GM12873 (cell line): ENCODE results near the gene RUFY2.

Source experiments
- TF ChIP-seq, protein P1 (sequence below): IDR thresholded peaks from 2 replicates; pipeline ENCODE4 v1.5.1; 2012; ENCODE audit warnings: low read depth, mild to moderate bottlenecking, moderate library complexity, low read length, control low read depth; ENCODE audit not compliant: insufficient read depth; ENCODE audit errors: missing control alignments

The RUFY2 gene, protein sequence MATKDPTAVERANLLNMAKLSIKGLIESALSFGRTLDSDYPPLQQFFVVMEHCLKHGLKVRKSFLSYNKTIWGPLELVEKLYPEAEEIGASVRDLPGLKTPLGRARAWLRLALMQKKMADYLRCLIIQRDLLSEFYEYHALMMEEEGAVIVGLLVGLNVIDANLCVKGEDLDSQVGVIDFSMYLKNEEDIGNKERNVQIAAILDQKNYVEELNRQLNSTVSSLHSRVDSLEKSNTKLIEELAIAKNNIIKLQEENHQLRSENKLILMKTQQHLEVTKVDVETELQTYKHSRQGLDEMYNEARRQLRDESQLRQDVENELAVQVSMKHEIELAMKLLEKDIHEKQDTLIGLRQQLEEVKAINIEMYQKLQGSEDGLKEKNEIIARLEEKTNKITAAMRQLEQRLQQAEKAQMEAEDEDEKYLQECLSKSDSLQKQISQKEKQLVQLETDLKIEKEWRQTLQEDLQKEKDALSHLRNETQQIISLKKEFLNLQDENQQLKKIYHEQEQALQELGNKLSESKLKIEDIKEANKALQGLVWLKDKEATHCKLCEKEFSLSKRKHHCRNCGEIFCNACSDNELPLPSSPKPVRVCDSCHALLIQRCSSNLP

DNA sequence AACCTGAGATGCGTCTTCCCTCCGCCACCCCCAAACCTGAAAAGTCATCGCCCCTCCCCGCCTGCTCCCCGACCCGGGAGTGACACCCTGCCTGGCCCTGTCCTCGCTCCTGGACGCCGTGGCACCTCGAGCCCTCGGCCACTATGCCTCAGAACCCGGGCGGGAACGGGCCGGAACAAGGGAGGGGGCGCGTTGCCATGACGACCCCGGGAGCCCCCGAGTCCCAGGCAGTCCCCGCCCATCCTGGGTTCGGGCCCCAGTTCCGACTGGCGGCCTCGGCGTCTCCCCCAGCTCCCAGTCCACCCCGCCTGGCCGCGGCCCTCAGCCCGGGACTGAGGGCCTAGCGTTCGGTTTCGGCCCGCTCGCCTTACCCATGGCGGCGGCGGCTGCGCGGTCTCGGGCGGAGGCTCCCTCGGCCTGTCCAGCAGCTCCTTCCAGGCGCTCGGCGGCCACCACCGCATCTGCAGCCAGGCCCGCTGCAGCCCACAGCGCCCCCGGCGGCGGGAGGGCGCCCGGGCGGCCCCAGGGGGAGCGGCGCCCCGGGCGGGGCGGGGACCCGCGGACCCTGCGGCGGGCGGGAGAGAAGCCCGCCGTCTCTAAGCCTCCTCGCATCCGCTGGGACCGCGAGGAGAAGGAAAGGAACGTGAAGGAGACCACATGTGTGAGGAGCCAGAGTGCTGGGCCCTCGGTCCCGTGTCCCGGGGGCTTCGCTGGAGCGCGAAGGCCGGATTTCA lies at the start of gene RUFY2:
TSS of gene RUFY2 (minus strand) at position 463 of the 734 bp plus-strand sequence. CDS start at position 375, 88 bp downstream.
- TF ChIP-seq, protein P1, sequence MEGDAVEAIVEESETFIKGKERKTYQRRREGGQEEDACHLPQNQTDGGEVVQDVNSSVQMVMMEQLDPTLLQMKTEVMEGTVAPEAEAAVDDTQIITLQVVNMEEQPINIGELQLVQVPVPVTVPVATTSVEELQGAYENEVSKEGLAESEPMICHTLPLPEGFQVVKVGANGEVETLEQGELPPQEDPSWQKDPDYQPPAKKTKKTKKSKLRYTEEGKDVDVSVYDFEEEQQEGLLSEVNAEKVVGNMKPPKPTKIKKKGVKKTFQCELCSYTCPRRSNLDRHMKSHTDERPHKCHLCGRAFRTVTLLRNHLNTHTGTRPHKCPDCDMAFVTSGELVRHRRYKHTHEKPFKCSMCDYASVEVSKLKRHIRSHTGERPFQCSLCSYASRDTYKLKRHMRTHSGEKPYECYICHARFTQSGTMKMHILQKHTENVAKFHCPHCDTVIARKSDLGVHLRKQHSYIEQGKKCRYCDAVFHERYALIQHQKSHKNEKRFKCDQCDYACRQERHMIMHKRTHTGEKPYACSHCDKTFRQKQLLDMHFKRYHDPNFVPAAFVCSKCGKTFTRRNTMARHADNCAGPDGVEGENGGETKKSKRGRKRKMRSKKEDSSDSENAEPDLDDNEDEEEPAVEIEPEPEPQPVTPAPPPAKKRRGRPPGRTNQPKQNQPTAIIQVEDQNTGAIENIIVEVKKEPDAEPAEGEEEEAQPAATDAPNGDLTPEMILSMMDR, result peak; percentile 63

DNA sequence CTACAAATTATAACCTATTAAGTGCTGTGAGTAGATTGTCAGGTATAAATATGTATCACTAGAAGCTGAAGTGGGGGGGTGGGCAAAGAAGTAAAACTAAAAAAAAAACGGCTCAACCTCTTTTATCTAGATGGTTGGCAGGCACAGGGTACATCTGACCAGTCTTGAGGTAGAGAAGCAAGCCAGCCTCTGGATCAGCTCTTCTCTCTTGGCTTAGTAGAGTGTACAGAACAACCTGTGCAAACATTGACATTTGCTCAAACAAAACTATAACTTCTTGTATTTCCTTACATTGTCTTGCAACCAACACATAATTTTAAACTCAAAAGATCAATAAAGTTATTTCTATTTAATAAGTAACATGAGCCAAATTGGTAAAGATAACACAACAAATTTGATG lies 39.1 kb upstream of the RUFY2 start:
- TF ChIP-seq, protein P1, result no peak

DNA sequence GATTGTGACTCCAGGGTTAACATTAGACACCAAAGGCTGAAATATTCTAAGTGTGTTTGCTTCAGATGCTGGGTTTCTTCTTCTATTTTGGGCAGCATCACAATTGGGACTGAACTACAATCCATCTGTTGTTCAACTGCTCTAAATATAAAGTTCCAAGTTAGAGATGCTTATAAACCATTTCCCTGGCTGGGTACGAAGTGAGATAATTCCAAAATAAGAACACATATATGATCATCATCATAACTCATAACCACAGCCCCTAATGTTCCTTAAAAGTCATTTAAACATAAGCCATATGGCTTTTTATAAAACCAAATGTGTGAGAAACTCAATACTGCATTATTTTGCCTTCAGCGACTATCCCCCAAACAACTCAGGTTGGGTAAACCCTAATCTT lies 35.9 kb upstream of the RUFY2 start:
- TF ChIP-seq, protein P1, result no peak

DNA sequence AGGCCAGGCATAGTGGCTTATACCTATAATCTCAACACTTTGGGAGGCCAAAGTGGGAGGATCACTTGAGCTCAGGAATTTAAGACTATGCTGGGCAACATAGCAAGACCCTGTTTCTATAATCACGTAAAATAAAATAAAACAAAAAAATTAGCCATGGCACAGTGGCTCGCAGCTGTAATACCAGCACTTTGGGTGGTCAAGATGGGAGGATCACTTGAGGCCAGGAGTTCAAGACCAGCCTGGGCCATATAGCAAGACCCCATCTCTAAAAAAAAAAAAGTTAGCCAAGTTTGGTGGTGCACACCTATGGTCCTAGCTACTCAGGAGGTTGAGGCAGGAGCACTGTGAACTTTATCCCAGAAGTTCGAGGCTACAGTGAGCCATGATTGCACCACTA lies 33.8 kb upstream of the RUFY2 start:
- TF ChIP-seq, protein P1, result no peak

DNA sequence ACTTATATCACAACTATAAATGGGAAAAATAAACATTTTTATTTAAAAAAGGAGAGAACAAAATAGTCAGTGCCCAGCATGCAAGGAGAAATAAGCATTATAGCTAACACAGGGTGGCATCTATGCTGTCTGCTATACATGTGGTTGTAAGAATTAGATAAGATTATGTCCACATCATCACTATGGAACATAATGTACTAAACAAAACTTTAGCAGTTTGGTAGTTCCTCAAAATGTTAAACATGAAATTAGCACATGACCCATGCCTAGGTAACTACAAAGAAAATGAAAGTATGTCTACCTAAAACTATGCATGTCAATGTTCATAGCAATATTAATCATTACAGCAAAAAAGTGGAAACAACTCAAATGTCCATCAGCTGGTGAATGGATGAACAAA lies 28.7 kb upstream of the RUFY2 start:
- TF ChIP-seq, protein P1, result no peak

DNA sequence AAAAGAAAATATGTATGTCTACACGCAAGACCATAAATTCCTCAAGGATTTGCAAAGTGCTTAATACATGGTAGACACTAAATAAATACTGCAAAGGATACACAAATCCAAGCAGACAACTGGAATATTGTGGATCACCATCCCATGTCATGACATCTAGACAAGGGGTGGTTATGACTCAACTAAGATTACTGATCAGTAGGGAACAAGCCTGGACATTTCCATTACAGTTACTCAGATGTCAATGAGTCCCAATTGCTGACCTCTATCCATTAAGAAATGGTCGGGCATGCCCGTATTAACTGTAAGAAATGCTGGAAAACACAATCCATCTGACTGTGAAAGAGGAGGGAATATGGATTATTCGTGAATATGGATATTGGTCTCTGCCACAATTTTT lies 27.6 kb upstream of the RUFY2 start:
- TF ChIP-seq, protein P1, result no peak
